ENCODE results near the gene FBXW8. TPM values are rescaled to one million over a fixed set of nuclear protein-coding genes. Genes with fewer than 3 reads are reported as not detected.
A peak's percentile ranks its signal among the peaks of the same experiment; 100 is the strongest.

The FBXW8 gene
- total RNA-seq, 1 donor from 2014 or later, result 40.0 TPM

GRCh38 chr12:116916122-116916521 lies 5.4 kb downstream of the FBXW8 start:
- Mint-ChIP-seq H3K4me1 (peaks cover 25% of the 10 kb centered on the region), H3K27ac (peak overlapping the region; percentile 80), H3K36me3 (peaks cover 24% of the 10 kb centered on the region), H3K27me3 (ENCODE audit: low read depth) (no peaks in the 10 kb centered on the region), H3K4me3 (no peak overlapping the region), H3K9me3 (no peaks in the 10 kb centered on the region)
- DNase-seq (ENCODE audit: low spot score in 2 of 2, unreplicated experiment in 2 of 2), result no peak
- TF ChIP-seq CTCF (IDR thresholded peaks at IDR 0.05; ENCODE audit: unreplicated experiment), result no peak

- Mint-ChIP-seq H3K4me3 (no peak overlapping the region), H3K9me3 (no peaks in the 10 kb centered on the region), H3K27me3 (ENCODE audit: low read depth) (no peaks in the 10 kb centered on the region), H3K27ac (no peak overlapping the region), H3K36me3 (peaks cover 24% of the 10 kb centered on the region), H3K4me1 (peaks cover 21% of the 10 kb centered on the region)
- TF ChIP-seq CTCF (IDR thresholded peaks at IDR 0.05; ENCODE audit: unreplicated experiment), result no peak
- no peak for DNase-seq (ENCODE audit: low spot score in 2 of 2, unreplicated experiment in 2 of 2)
Observed at GRCh38 chr12:116916714-116917114, 6.0 kb downstream of the FBXW8 start.

- no peak overlapping the region for H3K4me3 Mint-ChIP-seq
- H3K27ac Mint-ChIP-seq, result no peak overlapping the region
- H3K27me3 Mint-ChIP-seq (ENCODE audit: low read depth), result no peaks in the 10 kb centered on the region
- TF ChIP-seq CTCF (IDR thresholded peaks at IDR 0.05; ENCODE audit: unreplicated experiment), result no peak
- peaks cover 11% of the 10 kb centered on the region for H3K4me1 Mint-ChIP-seq
- no peaks in the 10 kb centered on the region for H3K9me3 Mint-ChIP-seq
- no peak for DNase-seq (ENCODE audit: low spot score in 2 of 2, unreplicated experiment in 2 of 2)
- peaks cover 26% of the 10 kb centered on the region for H3K36me3 Mint-ChIP-seq
Observed at GRCh38 chr12:116918464-116918863, 7.7 kb downstream of the FBXW8 start.

- Mint-ChIP-seq H3K27ac (no peak overlapping the region), H3K36me3 (peaks cover 25% of the 10 kb centered on the region), H3K4me3 (no peak overlapping the region), H3K9me3 (no peaks in the 10 kb centered on the region), H3K4me1 (peaks cover 11% of the 10 kb centered on the region), H3K27me3 (ENCODE audit: low read depth) (no peaks in the 10 kb centered on the region)
- TF ChIP-seq CTCF (IDR thresholded peaks at IDR 0.05; ENCODE audit: unreplicated experiment), result no peak
- DNase-seq (ENCODE audit: low spot score in 2 of 2, unreplicated experiment in 2 of 2), result no peak
Observed at GRCh38 chr12:116919247-116919661, 8.5 kb downstream of the FBXW8 start.

- Mint-ChIP-seq H3K4me3 (no peak overlapping the region), H3K4me1 (peaks cover 13% of the 10 kb centered on the region), H3K36me3 (peaks cover 24% of the 10 kb centered on the region), H3K27me3 (ENCODE audit: low read depth) (no peaks in the 10 kb centered on the region), H3K9me3 (no peaks in the 10 kb centered on the region), H3K27ac (no peak overlapping the region)
- DNase-seq (ENCODE audit: low spot score in 2 of 2, unreplicated experiment in 2 of 2), result no peak
- TF ChIP-seq CTCF (IDR thresholded peaks at IDR 0.05; ENCODE audit: unreplicated experiment), result no peak
Observed at GRCh38 chr12:116919706-116920485, 9.1 kb downstream of the FBXW8 start.
